NCI-H774 (cell line): ENCODE results near the gene LAS1L.
"Not testable (repeated sequence)": the region's sequence is repeated elsewhere in the genome, so short reads cannot be mapped to it uniquely, and the experiment has no call there.

ENCODE experiments used
- DNase-seq: peaks from one replicate; lab custom pipeline; 2025; lab: John Stamatoyannopoulos, UW

LAS1L gene

DNA sequence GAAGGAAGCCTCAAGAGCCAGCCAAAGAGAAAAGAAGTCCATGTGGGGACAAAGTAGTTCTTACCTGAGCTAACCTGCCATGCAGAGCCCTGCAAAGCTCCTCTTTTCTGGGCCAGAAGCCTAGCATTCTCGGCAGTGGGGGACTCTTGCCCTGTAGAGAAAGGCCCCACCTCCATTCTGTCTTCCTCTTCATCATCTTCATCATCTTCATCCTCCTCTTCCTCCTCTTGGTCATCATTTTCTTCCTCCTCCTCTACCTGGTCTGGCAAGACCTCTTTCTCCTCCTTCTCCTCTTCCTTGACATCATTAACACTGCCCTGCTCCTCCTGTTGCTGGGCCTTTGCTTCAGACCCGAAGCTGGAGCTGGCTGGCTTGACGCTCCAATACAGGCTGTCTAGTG is 16.7 kb downstream of the LAS1L start:
- DNase-seq = no peak

DNA sequence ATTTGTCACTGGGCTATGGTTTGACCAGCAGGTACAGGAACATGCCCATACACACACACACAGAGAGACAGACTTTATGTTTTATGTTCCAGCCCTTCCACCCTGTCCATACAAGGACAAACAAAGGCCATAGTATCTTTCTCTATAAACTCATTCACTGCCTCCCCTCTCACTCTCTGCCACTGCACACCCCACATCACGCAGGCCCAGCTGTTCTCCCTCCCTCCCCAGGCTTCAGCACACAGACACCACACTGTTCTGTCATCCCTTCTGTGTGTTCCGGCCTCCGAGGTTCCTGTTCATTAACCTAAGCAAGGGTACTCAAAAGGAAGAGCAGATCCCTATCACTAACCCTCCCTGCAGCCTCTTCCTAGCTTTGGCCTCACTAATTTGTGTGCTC is 17.8 kb downstream of the LAS1L start:
- no peak for DNase-seq

DNA sequence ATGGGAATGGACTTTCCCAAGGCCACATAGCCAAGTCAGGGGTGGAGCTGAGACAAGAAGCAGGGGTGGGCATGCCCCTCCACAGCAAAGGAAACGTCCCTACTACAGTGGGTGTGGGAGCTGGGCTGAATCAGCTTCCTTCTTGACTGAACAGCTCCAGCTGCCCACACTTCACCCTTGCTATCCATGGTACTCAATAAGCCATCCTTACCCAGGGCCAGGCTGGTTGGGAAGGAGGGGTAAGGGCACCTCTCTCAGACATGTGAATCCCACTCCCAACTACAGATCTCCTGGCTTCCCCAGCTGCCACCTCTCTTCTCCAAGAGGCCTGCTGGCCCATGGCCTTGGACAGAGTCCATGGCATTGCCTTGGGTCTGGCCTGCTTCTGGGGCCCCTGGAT is 21.0 kb downstream of the LAS1L start:
- no peak for DNase-seq

DNA sequence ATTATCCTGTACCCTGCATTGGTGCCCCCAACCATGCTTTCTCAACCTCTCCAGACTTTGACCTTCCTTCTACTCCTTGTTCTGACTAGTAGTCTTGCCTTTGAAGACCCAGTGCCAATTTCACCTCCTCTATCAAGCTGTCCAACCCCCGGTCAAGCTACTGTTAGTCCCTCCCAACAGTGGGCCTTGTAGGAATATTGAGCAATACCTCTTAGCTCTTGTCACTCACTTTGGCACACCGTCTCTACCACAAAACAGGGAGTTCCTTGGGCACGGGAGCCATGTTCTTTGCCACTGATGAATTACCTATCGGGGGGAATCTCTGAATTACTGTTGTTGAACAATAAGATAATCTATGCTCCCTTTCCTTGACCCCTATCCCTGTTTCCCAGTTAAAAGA is 25.2 kb downstream of the LAS1L start:
- no peak for DNase-seq

DNA sequence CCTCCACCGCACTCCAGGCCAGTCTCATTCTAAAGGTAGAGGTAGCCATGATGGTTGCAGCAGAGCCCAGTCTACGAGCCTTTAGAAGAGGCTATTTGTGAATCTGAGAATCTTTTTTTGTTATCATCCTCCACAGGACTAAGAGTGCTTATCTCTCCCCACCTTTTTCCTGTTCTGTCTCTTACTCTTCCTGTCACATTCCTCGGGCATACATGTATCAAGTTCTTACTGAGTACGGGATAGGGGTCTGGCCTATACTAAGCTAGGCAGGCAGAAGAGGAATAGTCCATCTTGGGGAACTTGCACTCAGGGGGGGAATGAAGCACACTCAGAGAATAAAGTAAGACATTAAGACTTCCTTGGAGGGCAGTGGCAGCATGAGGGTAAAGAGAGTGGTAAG is 25.7 kb downstream of the LAS1L start:
- no peak for DNase-seq

DNA sequence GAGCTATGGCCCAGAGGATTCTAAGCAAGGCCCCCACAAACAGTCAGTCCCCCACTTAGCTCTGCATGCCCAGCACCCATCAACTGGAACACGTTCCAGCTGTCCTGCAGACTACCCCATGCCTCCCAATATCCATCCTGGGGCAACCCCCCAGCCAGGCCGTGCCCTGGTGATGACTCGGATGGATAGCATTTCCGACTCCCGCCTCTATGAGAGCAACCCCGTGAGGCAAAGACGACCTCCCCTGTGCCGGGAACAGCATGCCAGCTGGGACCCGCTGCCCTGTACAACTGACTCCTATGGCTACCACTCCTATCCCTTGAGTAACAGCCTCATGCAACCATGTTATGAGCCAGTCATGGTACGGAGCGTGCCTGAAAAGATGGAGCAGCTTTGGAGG is 32.0 kb downstream of the LAS1L start:
- DNase-seq = no peak

DNA sequence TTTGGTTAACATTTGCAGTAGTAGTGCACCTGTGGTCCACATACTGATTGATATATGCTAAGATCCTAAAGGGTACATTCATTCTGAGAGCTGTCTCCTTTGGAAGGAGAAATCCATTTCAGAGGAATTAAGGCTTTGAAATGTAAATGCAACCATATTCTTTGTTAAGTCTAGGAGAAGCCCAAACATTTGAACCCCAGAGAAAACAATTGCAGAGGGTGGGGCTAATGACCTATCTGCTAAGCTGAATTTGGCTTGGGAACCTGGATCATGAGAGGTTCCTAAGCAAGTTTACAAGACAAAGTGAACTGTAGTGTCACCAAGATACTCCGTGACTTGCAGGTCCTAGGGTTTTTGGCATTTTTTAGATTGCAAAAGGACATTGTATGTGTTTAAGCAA is 41.2 kb downstream of the LAS1L start:
- DNase-seq = no peak

DNA sequence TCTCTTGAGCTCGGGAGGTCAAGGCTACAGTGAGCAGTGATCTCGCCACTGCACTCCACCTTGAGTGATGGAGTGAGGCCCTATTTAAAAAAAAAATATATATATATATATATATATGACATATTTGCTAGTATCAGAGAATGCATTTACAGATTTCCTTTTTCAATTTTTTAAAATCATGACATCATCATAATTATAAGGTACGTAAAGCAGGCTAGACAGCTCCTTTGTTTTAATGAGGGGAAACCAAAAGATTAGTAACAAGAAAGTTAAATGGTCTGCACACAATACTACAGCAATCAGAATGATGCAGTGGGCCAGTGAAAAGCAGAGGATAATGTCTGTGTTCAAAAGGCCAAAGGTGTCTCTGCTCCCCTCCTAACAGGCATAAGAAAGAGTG is 43.0 kb downstream of the LAS1L start:
- no peak for DNase-seq

DNA sequence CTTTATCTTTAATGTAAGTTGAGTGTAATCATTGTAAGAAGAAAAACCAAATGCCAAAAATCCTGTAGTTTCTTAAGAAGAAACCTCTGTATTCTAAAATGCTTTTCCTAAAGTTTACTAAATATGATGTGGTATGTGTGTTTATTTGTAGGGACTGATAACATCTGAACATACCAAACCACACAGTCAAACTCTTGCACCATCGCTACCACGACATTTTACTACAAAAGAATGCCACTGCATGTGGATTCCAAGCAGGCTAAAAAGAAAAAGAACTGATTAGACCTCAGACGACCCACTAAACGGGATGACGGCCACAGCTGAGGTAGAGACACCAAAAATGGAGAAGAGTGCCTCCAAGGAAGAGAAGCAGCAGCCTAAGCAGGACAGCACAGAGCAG is 46.1 kb downstream of the LAS1L start:
- no peak for DNase-seq

DNA sequence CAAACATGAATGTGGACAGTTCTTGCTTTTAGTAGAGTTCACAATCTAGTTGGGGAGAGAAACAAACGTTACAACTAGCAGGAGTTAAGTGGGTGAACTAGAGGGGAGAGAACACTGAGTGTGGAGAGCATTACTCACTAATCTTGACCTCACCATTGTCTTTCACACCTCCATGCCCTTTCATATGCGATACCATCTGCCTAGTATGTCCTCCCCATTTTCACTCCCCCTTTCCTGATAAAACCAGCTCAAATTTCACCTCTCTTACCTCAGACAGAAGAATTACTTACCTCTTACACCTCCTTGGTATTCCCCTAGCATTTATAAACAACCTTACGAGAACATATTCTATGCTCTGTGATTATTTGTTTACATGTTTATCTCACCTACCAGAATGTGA is 53.6 kb downstream of the LAS1L start:
- DNase-seq = no peak

DNA sequence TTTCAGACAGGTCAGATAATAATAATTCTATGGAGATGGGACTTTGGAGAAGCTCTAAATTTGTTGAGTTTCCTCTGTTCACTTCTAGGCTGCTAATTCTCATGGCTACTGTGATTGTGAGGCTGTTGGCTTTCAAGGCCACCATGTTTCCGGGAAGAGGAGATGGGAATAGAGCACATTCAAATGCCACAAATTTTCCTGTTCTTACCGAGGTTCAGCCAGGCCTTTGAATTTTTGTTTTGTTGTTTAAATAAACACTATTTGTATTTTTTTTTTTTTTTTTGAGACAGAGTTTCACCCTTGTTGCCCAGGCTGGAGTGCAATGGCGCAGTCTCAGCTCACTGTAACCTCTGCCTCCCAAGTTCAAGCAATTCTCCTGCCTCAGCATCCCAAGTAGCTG is 55.5 kb downstream of the LAS1L start:
- not testable (repeated sequence) for DNase-seq

DNA sequence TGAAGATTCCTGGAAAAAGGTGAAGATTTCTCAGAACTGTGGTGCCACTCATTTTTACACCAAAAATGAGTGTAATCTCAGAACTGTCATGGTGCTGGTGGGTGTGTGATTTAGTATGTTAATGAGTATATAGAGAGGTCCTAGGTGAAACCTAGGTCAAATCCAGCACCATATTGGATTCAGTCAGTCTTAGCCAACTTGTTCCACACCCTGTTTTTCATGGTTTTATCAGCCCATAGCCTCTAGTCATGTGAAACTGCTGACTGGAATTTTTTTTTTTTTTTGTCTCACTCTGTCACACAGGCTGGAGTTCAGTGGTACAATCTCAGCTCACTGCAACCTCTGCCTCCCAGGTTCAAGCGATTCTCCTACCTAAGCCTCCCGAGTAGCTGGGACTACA is 58.0 kb downstream of the LAS1L start:
- DNase-seq = no peak

DNA sequence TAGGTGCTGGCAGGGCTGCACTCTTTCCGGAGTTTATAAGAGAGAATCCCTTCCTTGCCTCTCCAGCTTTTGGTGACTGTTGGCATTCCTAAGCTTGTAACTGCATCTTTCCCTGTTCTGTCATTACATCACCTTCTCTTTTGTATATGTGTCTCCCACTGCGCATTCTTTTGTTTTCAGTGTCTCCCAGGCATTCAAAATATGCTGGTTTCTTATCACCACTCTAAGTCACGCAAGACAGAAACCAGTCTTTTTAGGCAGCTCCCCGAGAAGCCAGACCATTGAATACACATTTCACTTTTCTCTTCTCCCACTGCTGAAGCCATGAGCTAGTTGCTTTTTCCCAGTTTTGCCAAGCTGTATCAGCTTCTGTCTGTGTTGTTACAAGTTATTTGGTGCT is 71.0 kb downstream of the LAS1L start:
- DNase-seq = no peak
